Erythroblast (primary cell): ENCODE measurements around the gene MAP3K4.

Source experiments
- GATA1 ChIP-seq: IDR thresholded peaks from 2 replicates; pipeline ENCODE4 v1.6.1; 2011; ENCODE audit warnings: low read depth, mild to moderate bottlenecking, control low read depth, low read length, moderate library complexity
- POLR2A ChIP-seq: IDR thresholded peaks from 2 replicates; pipeline ENCODE4 v1.6.1; 2011; ENCODE audit warnings: mild to moderate bottlenecking, low read length

GRCh38 chr6:161125591-161125990 is 134.0 kb downstream of the MAP3K4 start:
- TF ChIP-seq POLR2A (no peak), GATA1 (no peak)
